GM19438 (cell line): ENCODE measurements around the gene PRRT1.

Source experiments
- ATAC-seq: cut with Tn5 transposase; IDR thresholded peaks from one replicate; pipeline ENCODE4 v1.9.1; 2021; ENCODE audit warnings: low read depth; ENCODE audit not compliant: unreplicated experiment

The PRRT1 gene

GRCh38 chr6:32127717-32128592 is 23.8 kb downstream of the PRRT1 start, which contains the start of gene ATF6B:
Gene ATF6B, minus strand, starts transcription at chr6:32128246. Its CDS starts 39 bp downstream, at chr6:32128207.
- ATAC-seq: peak; percentile 91

- ATAC-seq: no peak
Observed at GRCh38 chr6:32127409-32127716, 24.4 kb downstream of the PRRT1 start.

GRCh38 chr6:32126880-32127279 is 24.9 kb downstream of the PRRT1 start:
- ATAC-seq: no peak

- no peak for ATAC-seq
Observed at GRCh38 chr6:32123681-32124080, 28.1 kb downstream of the PRRT1 start.

GRCh38 chr6:32120573-32121059 is 31.1 kb downstream of the PRRT1 start:
- ATAC-seq: no peak

- no peak for ATAC-seq
Observed at GRCh38 chr6:32118782-32119628, 32.7 kb downstream of the PRRT1 start.

- no peak for ATAC-seq
Observed at GRCh38 chr6:32117461-32117860, 34.3 kb downstream of the PRRT1 start.

GRCh38 chr6:32116674-32117073 is 35.1 kb downstream of the PRRT1 start:
- ATAC-seq: no peak

GRCh38 chr6:32115623-32116022 is 36.1 kb downstream of the PRRT1 start:
- no peak for ATAC-seq

GRCh38 chr6:32114796-32115195 is 36.9 kb downstream of the PRRT1 start:
- no peak for ATAC-seq

- no peak for ATAC-seq
Observed at GRCh38 chr6:32113386-32114352, 38.1 kb downstream of the PRRT1 start.

GRCh38 chr6:32112431-32112980 is 39.2 kb downstream of the PRRT1 start:
- ATAC-seq: no peak

- no peak for ATAC-seq
Observed at GRCh38 chr6:32111424-32112066, 40.2 kb downstream of the PRRT1 start.

- no peak for ATAC-seq
Observed at GRCh38 chr6:32110632-32111031, 41.1 kb downstream of the PRRT1 start.

GRCh38 chr6:32109765-32110160 is 42.0 kb downstream of the PRRT1 start:
- ATAC-seq: no peak

GRCh38 chr6:32109114-32109764 is 42.5 kb downstream of the PRRT1 start, which contains the start of gene TNXB:
Gene TNXB, minus strand, starts transcription at chr6:32109338. Its CDS starts 11,140 bp downstream, at chr6:32098198.
- ATAC-seq: no peak

- no peak for ATAC-seq
Observed at GRCh38 chr6:32108727-32109113, 43.0 kb downstream of the PRRT1 start.

- no peak for ATAC-seq
Observed at GRCh38 chr6:32108094-32108627, 43.6 kb downstream of the PRRT1 start.

GRCh38 chr6:32107406-32107805 is 44.3 kb downstream of the PRRT1 start:
- ATAC-seq: no peak
